GM23248 (cell line): ENCODE data around the gene ZNF462. TPM values are rescaled to one million over a fixed set of nuclear protein-coding genes. Genes with fewer than 3 reads are reported as not detected.

Experiments used
- DNase-seq: peaks from one replicate; pipeline ENCODE4 v3.0.0-alpha.2; 2015
- H2AFZ ChIP-seq: fragments of 200-600 bp; sonication (generic); 2 replicates; pipeline ENCODE4 v1.6.1; 2016; ENCODE audit warnings: antibody characterized with exemption
- H3F3A ChIP-seq: fragments of 200-600 bp; sonication (generic); 2 replicates; pipeline ENCODE4 v1.6.1; 2016; ENCODE audit warnings: mild to moderate bottlenecking, antibody characterized with exemption, mixed run types; ENCODE audit not compliant: insufficient read depth
- H3K27ac ChIP-seq: fragments of 200-600 bp; sonication (generic); 2 replicates; pipeline ENCODE4 v1.5.1; 2016; ENCODE audit warnings: mild to moderate bottlenecking
- H3K27me3 ChIP-seq: fragments of 200-600 bp; sonication (generic); replicated peaks from 2 replicates; pipeline ENCODE4 v1.6.1; 2016; ENCODE audit warnings: mild to moderate bottlenecking; ENCODE audit not compliant: insufficient read depth
- H3K36me3 ChIP-seq: fragments of 200-600 bp; sonication (generic); 2 replicates; pipeline ENCODE4 v1.6.1; 2016; ENCODE audit warnings: low read depth, mild to moderate bottlenecking
- H3K4me1 ChIP-seq: fragments of 200-600 bp; sonication (generic); 2 replicates; pipeline ENCODE4 v1.6.1; 2016; ENCODE audit warnings: mild to moderate bottlenecking; ENCODE audit not compliant: insufficient read depth
- H3K4me2 ChIP-seq: fragments of 200-600 bp; sonication (generic); one replicate; pipeline ENCODE4 v1.6.1; 2016; ENCODE audit warnings: mild to moderate bottlenecking; ENCODE audit not compliant: unreplicated experiment
- H3K4me3 ChIP-seq: fragments of 200-600 bp; sonication (generic); 2 replicates; pipeline ENCODE4 v1.5.1; 2016; ENCODE audit warnings: mild to moderate bottlenecking
- H3K79me2 ChIP-seq: fragments of 200-600 bp; sonication (generic); 2 replicates; pipeline ENCODE4 v1.6.1; 2016; ENCODE audit warnings: mild to moderate bottlenecking; ENCODE audit not compliant: insufficient read depth
- H3K9ac ChIP-seq: fragments of 200-600 bp; sonication (generic); 2 replicates; pipeline ENCODE4 v1.6.1; 2016; ENCODE audit warnings: mild to moderate bottlenecking
- H3K9me2 ChIP-seq: fragments of 200-600 bp; sonication (generic); 2 replicates; pipeline ENCODE4 v1.6.1; 2016; ENCODE audit warnings: mixed run types, mild to moderate bottlenecking, moderate library complexity; ENCODE audit not compliant: insufficient read depth
- H3K9me3 ChIP-seq: fragments of 200-600 bp; sonication (generic); one replicate; pipeline ENCODE4 v1.6.1; 2017; ENCODE audit warnings: low read depth
- H4K20me1 ChIP-seq: fragments of 200-600 bp; sonication (generic); 2 replicates; pipeline ENCODE4 v1.6.0; 2016; ENCODE audit not compliant: insufficient read depth
- EZH2 ChIP-seq: fragments of 200-600 bp; sonication (generic); IDR thresholded peaks from 2 replicates; pipeline ENCODE4 v1.6.1; 2018; ENCODE audit warnings: antibody characterized with exemption, mild to moderate bottlenecking; ENCODE audit not compliant: insufficient read depth, poor library complexity, severe bottlenecking
- EZH2phosphoT487 ChIP-seq: fragments of 200-600 bp; sonication (generic); IDR thresholded peaks from 2 replicates; pipeline ENCODE4 v1.6.1; 2018; ENCODE audit warnings: antibody characterized with exemption, moderate library complexity, mild to moderate bottlenecking, low read depth; ENCODE audit not compliant: insufficient read depth
- WGBS, 2 experiments: methylation state at CpG; one replicate each; pipeline ENCODE4 v1.1.6; 2015 to 2017; ENCODE audit warnings: low lambda C conversion rate in 2 of 2, low coverage in 1 of 2; ENCODE audit errors: missing lambda C conversion rate in 2 of 2; 5-methylcytosine and 5-hydroxymethylcytosine counted together
- in situ Hi-C: fragments of 300-500 bp; cut with MboI; formaldehyde crosslinking; loops from 2 replicates; pipeline ENCODE4 v1.15.0; 2020
- polyA plus RNA-seq: library from polyadenylated mRNA; unstranded; fragments of >200 nt; fragmentation: Nextera tagmentation; extraction: Ambion mirVana; gene quantifications from 2 replicates; pipeline ENCODE4 v1.2.1, GENCODE V29; 2016
- total RNA-seq: library from RNA; depleted of rRNA; stranded (reverse); fragments of >200 nt; shearing (Covaris generic); gene quantifications from 2 replicates; pipeline ENCODE4 v1.2.3, GENCODE V29; 2014

Gene ZNF462
- total and polyA plus RNA-seq, 2 experiments from 2014 or later, result 1.1 to 5.0 TPM

GRCh38 chr9:107029146-107029545 is 166.2 kb downstream of the ZNF462 start:
- 34% methylated on average over 3 of the region's 3 CpGs for WGBS, 2 experiments
- DNase-seq, result no peak
- Histone ChIP-seq H3K27ac (no peak overlapping the region), H3K4me3 (no peak overlapping the region), H2AFZ (no peak overlapping the region), H3F3A (peaks cover 14% of the 10 kb centered on the region), H3K9me3 (no peaks in the 10 kb centered on the region), H4K20me1 (no peaks in the 10 kb centered on the region), H3K9ac (no peak overlapping the region), H3K36me3 (no peaks in the 10 kb centered on the region), H3K9me2 (no peaks in the 10 kb centered on the region), H3K27me3 (peaks cover 21% of the 10 kb centered on the region; the same call in 1 of the 2 replicates), H3K4me1 (no peaks in the 10 kb centered on the region), H3K4me2 (no peak overlapping the region), H3K79me2 (no peaks in the 10 kb centered on the region)
- in situ Hi-C loops, result no loop called here
- TF ChIP-seq EZH2, result no peak
- TF ChIP-seq EZH2phosphoT487, result no peak

GRCh38 chr9:107033966-107034365 is 171.0 kb downstream of the ZNF462 start:
- no peak for DNase-seq
- H3K36me3 ChIP-seq, result no peaks in the 10 kb centered on the region
- H2AFZ ChIP-seq, result no peak overlapping the region
- H3K9me2 ChIP-seq, result no peaks in the 10 kb centered on the region
- H3K4me1 ChIP-seq, result no peaks in the 10 kb centered on the region
- in situ Hi-C loops, result no loop called here
- no peak overlapping the region for H3K9ac ChIP-seq
- WGBS, 2 experiments, result 37 to 41% methylated on average over 3 of the region's 3 CpGs
- H3K4me3 ChIP-seq, result no peak overlapping the region
- no peak overlapping the region for H3K27ac ChIP-seq
- no peaks in the 10 kb centered on the region for H3F3A ChIP-seq
- no peak overlapping the region for H3K4me2 ChIP-seq
- H3K9me3 ChIP-seq, result no peaks in the 10 kb centered on the region
- no peaks in the 10 kb centered on the region for H4K20me1 ChIP-seq
- H3K79me2 ChIP-seq, result no peaks in the 10 kb centered on the region
- H3K27me3 ChIP-seq, result peaks cover 27% of the 10 kb centered on the region
- no peak for TF ChIP-seq EZH2phosphoT487

GRCh38 chr9:107034831-107035230 is 171.9 kb downstream of the ZNF462 start:
- Histone ChIP-seq H3K36me3 (no peaks in the 10 kb centered on the region), H3K4me2 (no peak overlapping the region), H3K27ac (no peak overlapping the region), H4K20me1 (no peaks in the 10 kb centered on the region), H3K79me2 (no peaks in the 10 kb centered on the region), H3K4me3 (no peak overlapping the region), H2AFZ (no peak overlapping the region), H3F3A (no peaks in the 10 kb centered on the region), H3K4me1 (no peaks in the 10 kb centered on the region; the same call in 1 of the 2 replicates), H3K27me3 (peaks cover 19% of the 10 kb centered on the region), H3K9ac (no peak overlapping the region), H3K9me2 (no peaks in the 10 kb centered on the region), H3K9me3 (no peaks in the 10 kb centered on the region)
- WGBS, 2 experiments, result 33 to 39% methylated on average over 5 of the region's 5 CpGs
- TF ChIP-seq EZH2, result no peak
- TF ChIP-seq EZH2phosphoT487, result no peak
- no peak for DNase-seq
- in situ Hi-C loops, result no loop called here

GRCh38 chr9:107036367-107036766 is 173.4 kb downstream of the ZNF462 start:
- no peaks in the 10 kb centered on the region for H3K36me3 ChIP-seq
- no peaks in the 10 kb centered on the region for H3K9me2 ChIP-seq
- TF ChIP-seq EZH2 (no peak), EZH2phosphoT487 (no peak)
- no peaks in the 10 kb centered on the region for H4K20me1 ChIP-seq
- H3K4me3 ChIP-seq, result no peak overlapping the region
- H3K9ac ChIP-seq, result no peak overlapping the region
- H3K4me1 ChIP-seq, result no peaks in the 10 kb centered on the region; the same call in 1 of the 2 replicates
- no peaks in the 10 kb centered on the region for H3F3A ChIP-seq
- in situ Hi-C loops, result no loop called here
- H3K79me2 ChIP-seq, result no peaks in the 10 kb centered on the region
- H3K4me2 ChIP-seq, result no peak overlapping the region
- H3K27ac ChIP-seq, result no peak overlapping the region
- DNase-seq, result no peak
- no peak overlapping the region for H2AFZ ChIP-seq
- WGBS, 2 experiments, result 56 to 62% methylated on average over 4 of the region's 4 CpGs
- peaks cover 19% of the 10 kb centered on the region for H3K27me3 ChIP-seq
- no peaks in the 10 kb centered on the region for H3K9me3 ChIP-seq

DNA sequence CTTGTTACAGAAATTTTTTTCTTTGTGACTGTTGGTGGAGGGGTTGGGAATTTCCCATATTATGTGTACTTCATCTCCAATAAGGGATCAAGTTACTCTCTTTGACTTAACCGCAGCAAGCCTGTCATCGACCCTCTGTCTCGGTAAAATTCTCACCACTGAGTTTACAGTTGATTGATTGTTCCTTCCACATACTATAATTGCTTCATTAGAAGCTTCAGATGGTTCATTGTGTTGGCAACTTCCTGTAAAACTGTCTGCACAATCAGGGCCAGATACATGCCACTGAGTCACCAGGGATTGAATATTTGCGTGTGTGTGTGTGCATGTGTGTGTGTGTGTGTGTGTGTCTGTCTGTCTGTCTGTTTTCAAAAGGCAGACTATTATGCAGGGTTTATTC is 176.6 kb downstream of the ZNF462 start:
- Histone ChIP-seq H3K27ac (no peak overlapping the region), H3K4me1 (no peaks in the 10 kb centered on the region; the same call in 1 of the 2 replicates), H3F3A (no peaks in the 10 kb centered on the region), H2AFZ (no peak overlapping the region), H3K9ac (no peak overlapping the region), H3K9me3 (no peaks in the 10 kb centered on the region), H3K4me3 (no peak overlapping the region), H3K27me3 (peaks cover 32% of the 10 kb centered on the region), H3K9me2 (no peaks in the 10 kb centered on the region), H3K36me3 (no peaks in the 10 kb centered on the region), H3K79me2 (no peaks in the 10 kb centered on the region), H3K4me2 (no peak overlapping the region), H4K20me1 (no peaks in the 10 kb centered on the region)
- peak; percentile 51 for DNase-seq
- in situ Hi-C loops, result no loop called here
- TF ChIP-seq EZH2phosphoT487 (0 out of 2 replicates have a peak, but pooled peaks have one; percentile 41), EZH2 (no peak)
- WGBS, 2 experiments, result 3 to 6% methylated on average over 4 of the region's 4 CpGs
